ENCODE results near the gene ASIC4.
A peak's percentile ranks its signal among the peaks of the same experiment; 100 is the strongest.

Gene ASIC4

GRCh38 chr2:219538956-219539788 is 24.9 kb downstream of the ASIC4 start:
- peaks cover 4% of the 10 kb centered on the region for H3K4me1 ChIP-seq (ENCODE audit: control insufficient read depth, insufficient read depth, low read length)
- no peak overlapping the region for H3K27ac ChIP-seq (ENCODE audit: low read depth, low read length)
- no peak overlapping the region for H3K9ac ChIP-seq (ENCODE audit: low read length)
- H3K4me3 ChIP-seq (ENCODE audit: low read length) = no peak overlapping the region
- H3K27me3 ChIP-seq (ENCODE audit: control insufficient read depth, insufficient read depth, low read length) = peaks cover 3% of the 10 kb centered on the region
- peaks cover 3% of the 10 kb centered on the region for H3K36me3 ChIP-seq (ENCODE audit: control insufficient read depth, insufficient read depth, low read length)

GRCh38 chr2:219539926-219540678 is 25.8 kb downstream of the ASIC4 start:
- Histone ChIP-seq H3K36me3 (ENCODE audit: control insufficient read depth, insufficient read depth, low read length) (peaks cover 3% of the 10 kb centered on the region), H3K9ac (ENCODE audit: low read length) (no peak overlapping the region), H3K27ac (ENCODE audit: low read depth, low read length) (no peak overlapping the region), H3K4me3 (ENCODE audit: low read length) (no peak overlapping the region), H3K4me1 (ENCODE audit: control insufficient read depth, insufficient read depth, low read length) (peaks cover 4% of the 10 kb centered on the region), H3K27me3 (ENCODE audit: control insufficient read depth, insufficient read depth, low read length) (no peaks in the 10 kb centered on the region)

GRCh38 chr2:219540784-219541504 is 26.7 kb downstream of the ASIC4 start:
- Histone ChIP-seq H3K27me3 (ENCODE audit: control insufficient read depth, insufficient read depth, low read length) (no peaks in the 10 kb centered on the region), H3K4me1 (ENCODE audit: control insufficient read depth, insufficient read depth, low read length) (peaks cover 4% of the 10 kb centered on the region), H3K27ac (ENCODE audit: low read depth, low read length) (no peak overlapping the region), H3K9ac (ENCODE audit: low read length) (no peak overlapping the region), H3K36me3 (ENCODE audit: control insufficient read depth, insufficient read depth, low read length) (peaks cover 3% of the 10 kb centered on the region), H3K4me3 (ENCODE audit: low read length) (no peak overlapping the region)

GRCh38 chr2:219541611-219542180 is 27.4 kb downstream of the ASIC4 start:
- Histone ChIP-seq H3K4me3 (ENCODE audit: low read length) (peak overlapping the region; percentile 55), H3K4me1 (ENCODE audit: control insufficient read depth, insufficient read depth, low read length) (peaks cover 4% of the 10 kb centered on the region), H3K9ac (ENCODE audit: low read length) (no peak overlapping the region), H3K27ac (ENCODE audit: low read depth, low read length) (no peak overlapping the region), H3K27me3 (ENCODE audit: control insufficient read depth, insufficient read depth, low read length) (no peaks in the 10 kb centered on the region), H3K36me3 (ENCODE audit: control insufficient read depth, insufficient read depth, low read length) (peaks cover 3% of the 10 kb centered on the region)

- peaks cover 4% of the 10 kb centered on the region for H3K4me1 ChIP-seq (ENCODE audit: control insufficient read depth, insufficient read depth, low read length)
- peaks cover 3% of the 10 kb centered on the region for H3K36me3 ChIP-seq (ENCODE audit: control insufficient read depth, insufficient read depth, low read length)
- peak overlapping the region; percentile 79 for H3K27ac ChIP-seq (ENCODE audit: low read depth, low read length)
- H3K9ac ChIP-seq (ENCODE audit: low read length) = no peak overlapping the region
- peak overlapping the region; percentile 66 for H3K4me3 ChIP-seq (ENCODE audit: low read length)
- H3K27me3 ChIP-seq (ENCODE audit: control insufficient read depth, insufficient read depth, low read length) = no peaks in the 10 kb centered on the region
These were observed 28.8 kb downstream of the ASIC4 start for GRCh38 chr2:219542931-219543595.

GRCh38 chr2:219543596-219544358 is 29.5 kb downstream of the ASIC4 start, which contains the start of the genes CHPF and TMEM198:
Gene CHPF, minus strand, starts transcription at chr2:219543809. Its CDS starts 271 bp downstream, at chr2:219543538.
Gene TMEM198, plus strand, starts transcription at chr2:219544028. Its CDS starts 700 bp downstream, at chr2:219544728.
- peaks cover 3% of the 10 kb centered on the region for H3K36me3 ChIP-seq (ENCODE audit: control insufficient read depth, insufficient read depth, low read length)
- no peaks in the 10 kb centered on the region for H3K27me3 ChIP-seq (ENCODE audit: control insufficient read depth, insufficient read depth, low read length)

GRCh38 chr2:219544567-219544966 is 30.3 kb downstream of the ASIC4 start:
- Histone ChIP-seq H3K36me3 (ENCODE audit: control insufficient read depth, insufficient read depth, low read length) (no peaks in the 10 kb centered on the region), H3K9ac (ENCODE audit: low read length) (no peak overlapping the region), H3K4me3 (ENCODE audit: low read length) (peak overlapping the region; percentile 66), H3K27ac (ENCODE audit: low read depth, low read length) (no peak overlapping the region), H3K4me1 (ENCODE audit: control insufficient read depth, insufficient read depth, low read length) (peaks cover 4% of the 10 kb centered on the region), H3K27me3 (ENCODE audit: control insufficient read depth, insufficient read depth, low read length) (no peaks in the 10 kb centered on the region)

More at GRCh38 chr2:219543596-219544358, 29.5 kb downstream of the ASIC4 start, which contains the start of the genes CHPF and TMEM198:
- Histone ChIP-seq H3K27ac (ENCODE audit: low read depth, low read length) (peak within 1 kb of the TSS; percentile 79), H3K9ac (ENCODE audit: low read length) (no peak within 1 kb of the TSS), H3K4me3 (ENCODE audit: low read length) (peak within 1 kb of the TSS; percentile 66), H3K4me1 (ENCODE audit: control insufficient read depth, insufficient read depth, low read length) (peaks cover 4% of the 10 kb centered on the region)

- no peaks in the 10 kb centered on the region for H3K27me3 ChIP-seq (ENCODE audit: control insufficient read depth, insufficient read depth, low read length)
- H3K4me1 ChIP-seq (ENCODE audit: control insufficient read depth, insufficient read depth, low read length) = peaks cover 4% of the 10 kb centered on the region
- no peak overlapping the region for H3K27ac ChIP-seq (ENCODE audit: low read depth, low read length)
- no peaks in the 10 kb centered on the region for H3K36me3 ChIP-seq (ENCODE audit: control insufficient read depth, insufficient read depth, low read length)
- no peak overlapping the region for H3K9ac ChIP-seq (ENCODE audit: low read length)
- H3K4me3 ChIP-seq (ENCODE audit: low read length) = no peak overlapping the region
These were observed 31.1 kb downstream of the ASIC4 start for GRCh38 chr2:219545295-219545942.

GRCh38 chr2:219545943-219546352 is 31.7 kb downstream of the ASIC4 start:
- no peaks in the 10 kb centered on the region for H3K36me3 ChIP-seq (ENCODE audit: control insufficient read depth, insufficient read depth, low read length)
- H3K27ac ChIP-seq (ENCODE audit: low read depth, low read length) = no peak overlapping the region
- H3K4me3 ChIP-seq (ENCODE audit: low read length) = no peak overlapping the region
- H3K4me1 ChIP-seq (ENCODE audit: control insufficient read depth, insufficient read depth, low read length) = peaks cover 4% of the 10 kb centered on the region
- no peak overlapping the region for H3K9ac ChIP-seq (ENCODE audit: low read length)
- peaks cover 3% of the 10 kb centered on the region for H3K27me3 ChIP-seq (ENCODE audit: control insufficient read depth, insufficient read depth, low read length)

GRCh38 chr2:219547621-219548020 is 33.3 kb downstream of the ASIC4 start:
- peaks cover 3% of the 10 kb centered on the region for H3K27me3 ChIP-seq (ENCODE audit: control insufficient read depth, insufficient read depth, low read length)
- no peak overlapping the region for H3K27ac ChIP-seq (ENCODE audit: low read depth, low read length)
- H3K4me3 ChIP-seq (ENCODE audit: low read length) = no peak overlapping the region
- no peaks in the 10 kb centered on the region for H3K36me3 ChIP-seq (ENCODE audit: control insufficient read depth, insufficient read depth, low read length)
- H3K9ac ChIP-seq (ENCODE audit: low read length) = no peak overlapping the region
- peaks cover 4% of the 10 kb centered on the region for H3K4me1 ChIP-seq (ENCODE audit: control insufficient read depth, insufficient read depth, low read length)

Data from rectal smooth muscle tissue (tissue), 1 donor.